H9 (cell line): ENCODE measurements around the gene ZNF469. TPM values are rescaled to one million over a fixed set of nuclear protein-coding genes. Genes with fewer than 3 reads are reported as not detected.

Source experiments
- DNase-seq: peaks from one replicate; pipeline ENCODE4 v3.0.0-alpha.2; 2017
- H2AFZ ChIP-seq: one replicate; pipeline ENCODE4 v1.6.1; 2013; ENCODE audit warnings: mild to moderate bottlenecking, low read length, control low read depth, moderate library complexity
- H2AK5ac ChIP-seq: 2 replicates; pipeline ENCODE4 v1.6.1; 2013; ENCODE audit warnings: low read length, control low read depth, mixed read lengths; ENCODE audit not compliant: insufficient read length
- H2BK120ac ChIP-seq: one replicate; pipeline ENCODE4 v1.6.1; 2013; ENCODE audit warnings: low read depth, mild to moderate bottlenecking, low read length, control low read depth, inconsistent platforms; ENCODE audit not compliant: poor library complexity, severe bottlenecking
- H2BK12ac ChIP-seq: 2 replicates; pipeline ENCODE4 v1.6.1; 2013; ENCODE audit warnings: low read length, control low read depth, mixed read lengths, low read depth; ENCODE audit not compliant: insufficient read length
- H2BK15ac ChIP-seq: 2 replicates; pipeline ENCODE4 v1.6.1; 2013; ENCODE audit warnings: low read depth, low read length, control low read depth
- H2BK20ac ChIP-seq: one replicate; pipeline ENCODE4 v1.6.1; 2013; ENCODE audit warnings: low read depth, mild to moderate bottlenecking, low read length, control low read depth, inconsistent platforms; ENCODE audit not compliant: poor library complexity, severe bottlenecking
- H2BK5ac ChIP-seq: 2 replicates; pipeline ENCODE4 v1.6.1; 2013; ENCODE audit warnings: low read length, control low read depth, mixed read lengths; ENCODE audit not compliant: insufficient read length
- H3K14ac ChIP-seq: 2 replicates; pipeline ENCODE4 v1.6.1; 2013; ENCODE audit warnings: low read length, control low read depth; ENCODE audit not compliant: insufficient read depth
- H3K18ac ChIP-seq: 2 replicates; pipeline ENCODE4 v1.6.1; 2013; ENCODE audit warnings: low read depth, mild to moderate bottlenecking, mixed read lengths, low read length, control low read depth; ENCODE audit not compliant: insufficient read length
- H3K23ac ChIP-seq: 2 replicates; pipeline ENCODE4 v1.6.1; 2013; ENCODE audit warnings: low read length, control low read depth, mixed read lengths, low read depth; ENCODE audit not compliant: insufficient read length
- H3K23me2 ChIP-seq: 2 replicates; pipeline ENCODE4 v1.6.1; 2013; ENCODE audit warnings: low read depth, mild to moderate bottlenecking, mixed read lengths, low read length, control low read depth; ENCODE audit not compliant: insufficient read length, poor library complexity, severe bottlenecking
- H3K27ac ChIP-seq: 2 replicates; pipeline ENCODE4 v1.5.1; 2013; ENCODE audit warnings: low read length, control low read depth, mixed read lengths, low read depth; ENCODE audit not compliant: insufficient read length
- H3K27me3 ChIP-seq: 2 replicates; pipeline ENCODE4 v1.6.1; 2013; ENCODE audit warnings: low read length, control low read depth, inconsistent platforms; ENCODE audit not compliant: insufficient read depth
- H3K4ac ChIP-seq: 2 replicates; pipeline ENCODE4 v1.6.1; 2013; ENCODE audit warnings: low read depth, mild to moderate bottlenecking, control low read depth, inconsistent platforms, low read length, moderate library complexity
- H3K4me1 ChIP-seq: 2 replicates; pipeline ENCODE4 v1.6.1; 2013; ENCODE audit warnings: low read length, control low read depth, inconsistent platforms; ENCODE audit not compliant: insufficient read depth
- H3K4me2 ChIP-seq: 2 replicates; pipeline ENCODE4 v1.6.1; 2013; ENCODE audit warnings: low read length, control low read depth, mixed read lengths; ENCODE audit not compliant: insufficient read length, insufficient read depth
- H3K56ac ChIP-seq: 2 replicates; pipeline ENCODE4 v1.6.1; 2013; ENCODE audit warnings: low read depth, mild to moderate bottlenecking, mixed read lengths, low read length, control low read depth; ENCODE audit not compliant: insufficient read length
- H3K79me1 ChIP-seq: 2 replicates; pipeline ENCODE4 v1.6.1; 2013; ENCODE audit warnings: low read depth, mild to moderate bottlenecking, moderate library complexity, low read length, control low read depth, inconsistent platforms; ENCODE audit not compliant: insufficient read depth, poor library complexity, severe bottlenecking
- H3K79me2 ChIP-seq: 2 replicates; pipeline ENCODE4 v1.6.1; 2013; ENCODE audit warnings: low read length, control low read depth, inconsistent platforms; ENCODE audit not compliant: insufficient read depth
- H3K9ac ChIP-seq: 2 replicates; pipeline ENCODE4 v1.6.1; 2013; ENCODE audit warnings: low read length, control low read depth, mixed read lengths; ENCODE audit not compliant: insufficient read length; ENCODE audit errors: extremely low read depth
- H3K9me3 ChIP-seq: one replicate; pipeline ENCODE4 v1.6.1; 2013; ENCODE audit warnings: low read depth, low read length, inconsistent platforms; ENCODE audit not compliant: control insufficient read depth
- H3T11ph ChIP-seq: one replicate; pipeline ENCODE4 v1.6.1; 2013; ENCODE audit warnings: mild to moderate bottlenecking, low read length, control low read depth, inconsistent platforms
- H4K20me1 ChIP-seq: one replicate; pipeline ENCODE4 v1.6.1; 2013; ENCODE audit not compliant: control insufficient read depth, insufficient read length, insufficient read depth
- H4K5ac ChIP-seq: 2 replicates; pipeline ENCODE4 v1.6.1; 2013; ENCODE audit warnings: low read depth, mild to moderate bottlenecking, mixed read lengths, low read length, control low read depth; ENCODE audit not compliant: insufficient read length
- H4K8ac ChIP-seq: replicated peaks from 2 replicates; pipeline ENCODE4 v1.6.1; 2013; ENCODE audit warnings: low read length, control low read depth, mixed read lengths, low read depth; ENCODE audit not compliant: insufficient read length
- H4K91ac ChIP-seq: 2 replicates; pipeline ENCODE4 v1.6.1; 2013; ENCODE audit warnings: low read depth, mild to moderate bottlenecking, moderate library complexity, mixed read lengths, low read length, control low read depth; ENCODE audit not compliant: insufficient read length
- H3K27ac Mint-ChIP-seq, 3 experiments: 2 replicates in 2 of 3; 3 replicates in 1 of 3; pipeline ENCODE4 v1.8.0; 2020 to 2021; ENCODE audit warnings: mixed read lengths in 3 of 3, mild to moderate bottlenecking in 1 of 3, moderate library complexity in 1 of 3
- H3K27me3 Mint-ChIP-seq: 2 replicates; pipeline ENCODE4 v1.8.0; 2021; ENCODE audit warnings: low read depth, mild to moderate bottlenecking, moderate library complexity, mixed read lengths
- H3K36me3 Mint-ChIP-seq, 3 experiments: 2 replicates in 2 of 3; 3 replicates in 1 of 3; pipeline ENCODE4 v1.8.0; 2020 to 2021; ENCODE audit warnings: low read depth in 3 of 3, mixed read lengths in 3 of 3; ENCODE audit not compliant: insufficient read depth in 1 of 3
- H3K4me1 Mint-ChIP-seq, 2 experiments: 2 replicates each; pipeline ENCODE4 v1.8.0; 2020; ENCODE audit warnings: mixed read lengths in 2 of 2
- H3K4me3 Mint-ChIP-seq, 2 experiments: 2 replicates in 1 of 2; 3 replicates in 1 of 2; pipeline ENCODE4 v1.8.0; 2020 to 2021; ENCODE audit warnings: mild to moderate bottlenecking in 2 of 2, mixed read lengths in 2 of 2, moderate library complexity in 1 of 2
- H3K9me3 Mint-ChIP-seq, 2 experiments: 2 replicates in 1 of 2; 3 replicates in 1 of 2; pipeline ENCODE4 v1.8.0; 2020; ENCODE audit warnings: mild to moderate bottlenecking in 2 of 2, mixed read lengths in 2 of 2, moderate library complexity in 1 of 2
- CTCF ChIP-seq: fragments of 200-600 bp; sonication (generic); conservative IDR thresholded peaks from 3 replicates; pipeline ENCODE4 v1.8.0; 2021; ENCODE audit warnings: antibody characterized with exemption, mild to moderate bottlenecking
- WGBS: extraction: QIAGEN DNeasy Blood & Tissue Kit; methylation state at CpG from one replicate; pipeline ENCODE4 v1.1.7; 2013; ENCODE audit warnings: missing lambda C conversion rate, low lambda C conversion rate, mixed read lengths; ENCODE audit not compliant: insufficient read length; ENCODE audit errors: extremely low coverage; 5-methylcytosine and 5-hydroxymethylcytosine counted together
- total RNA-seq: library from RNA; stranded (reverse); gene quantifications from 2 replicates; pipeline ENCODE4 v1.2.1, GENCODE V29; 2021

The ZNF469 gene
- total RNA-seq, 1 experiment from 2014 or later = 4.4 TPM

GRCh38 chr16:88392111-88392510 lies 9.4 kb downstream of the ZNF469 start:
- no peak overlapping the region for H2AK5ac ChIP-seq
- H3K4me3 Mint-ChIP-seq = no peak overlapping the region
- no peak for TF ChIP-seq CTCF
- no peak overlapping the region for H3K4ac ChIP-seq
- H3K23ac ChIP-seq = no peak overlapping the region
- H3K4me1 Mint-ChIP-seq = no peaks in the 10 kb centered on the region
- no peak overlapping the region for H2BK12ac ChIP-seq
- peaks cover 20% of the 10 kb centered on the region for H3K27me3 Mint-ChIP-seq
- H3K4me1 ChIP-seq = no peaks in the 10 kb centered on the region
- peak overlapping the region; percentile 40; the same call in 1 of the 2 replicates for H3K14ac ChIP-seq
- no peaks in the 10 kb centered on the region for H4K20me1 ChIP-seq
- no peak overlapping the region for H3K27ac Mint-ChIP-seq
- no peaks in the 10 kb centered on the region for H3K79me2 ChIP-seq
- H3T11ph ChIP-seq = no peak overlapping the region
- H4K5ac ChIP-seq = no peak overlapping the region
- no peak overlapping the region for H2BK120ac ChIP-seq
- H3K23me2 ChIP-seq = no peaks in the 10 kb centered on the region
- H2BK20ac ChIP-seq = no peak overlapping the region
- no peak overlapping the region for H3K4me2 ChIP-seq
- no peak overlapping the region for H2BK5ac ChIP-seq
- no peak overlapping the region for H4K91ac ChIP-seq
- H3K27ac ChIP-seq = no peak overlapping the region
- H4K8ac ChIP-seq = no peak overlapping the region
- H3K27me3 ChIP-seq = no peaks in the 10 kb centered on the region
- H3K79me1 ChIP-seq = no peaks in the 10 kb centered on the region
- DNase-seq = no peak
- H2AFZ ChIP-seq = no peak overlapping the region
- H3K56ac ChIP-seq = no peak overlapping the region
- H3K9me3 ChIP-seq = no peaks in the 10 kb centered on the region
- H3K18ac ChIP-seq = no peak overlapping the region
- no CpG with 5 or more reads among the region's 22 CpGs for WGBS
- H3K9me3 Mint-ChIP-seq = no peaks in the 10 kb centered on the region; a peak in 1 of 5 replicates
- no peak overlapping the region for H2BK15ac ChIP-seq
- no peak overlapping the region for H3K9ac ChIP-seq
- H3K36me3 Mint-ChIP-seq = no peaks in the 10 kb centered on the region
